Measurements from ENCODE around the gene STRN3. TPM values are rescaled to one million over a fixed set of nuclear protein-coding genes. Genes with fewer than 3 reads are reported as not detected.

Gene STRN3
- total RNA-seq, 1 experiment from 2014 or later, result 44.2 TPM

DNA sequence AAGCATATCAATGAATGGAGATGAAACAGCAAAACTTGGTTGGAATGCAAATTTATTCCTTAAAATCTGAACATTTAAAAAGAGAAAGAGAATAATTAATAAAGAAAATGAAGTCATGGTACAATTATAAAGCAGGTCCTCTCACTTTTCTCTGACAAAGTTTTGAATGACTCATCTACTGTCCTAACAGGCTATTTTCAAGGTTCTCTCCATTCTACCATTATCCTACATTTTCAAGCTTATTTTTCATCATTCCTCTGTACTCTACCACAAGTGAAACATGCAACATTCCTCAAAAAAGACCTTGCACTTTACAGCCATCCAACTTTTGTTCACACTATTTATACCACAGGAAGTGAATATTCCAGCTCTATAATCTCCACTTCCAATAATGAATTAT, 37.7 kb downstream of the STRN3 start:
- Histone ChIP-seq H3K36me3 (ENCODE audit: insufficient read depth, low read length, poor library complexity, severe bottlenecking) (no peaks in the 10 kb centered on the region), H3K9me3 (ENCODE audit: low read depth, low read length, poor library complexity, severe bottlenecking) (no peaks in the 10 kb centered on the region), H3K4me1 (ENCODE audit: insufficient read depth, low read length, poor library complexity, severe bottlenecking) (peaks cover 17% of the 10 kb centered on the region), H3K4me3 (ENCODE audit: low read depth, low read length, poor library complexity, severe bottlenecking) (no peak overlapping the region), H3K27ac (ENCODE audit: low read depth, low read length, poor library complexity, severe bottlenecking) (no peak overlapping the region), H3K27me3 (replicated peaks; ENCODE audit: insufficient read depth, low read depth, low read length, poor library complexity) (no peaks in the 10 kb centered on the region)
- intact Hi-C loops (cut with micrococcal nuclease; ENCODE audit: unreplicated experiment), result no loop called here
- ChIA-PET CTCF (no interaction called here), POLR2A (ENCODE audit: low non-redundant PET) (interaction anchor here (0.7 kb wide), 1 partner anchor 89 kb away, joined by 3 read pairs; no protein-coding TSS in a partner anchor)
- DNase-seq (ENCODE audit: low spot score), result no peak
- TF ChIP-seq EZH2 (IDR thresholded peaks at IDR 0.05; ENCODE audit: borderline replicate concordance, low read depth, low read length, poor library complexity, severe bottlenecking), result no peak
- TF ChIP-seq, protein P1, sequence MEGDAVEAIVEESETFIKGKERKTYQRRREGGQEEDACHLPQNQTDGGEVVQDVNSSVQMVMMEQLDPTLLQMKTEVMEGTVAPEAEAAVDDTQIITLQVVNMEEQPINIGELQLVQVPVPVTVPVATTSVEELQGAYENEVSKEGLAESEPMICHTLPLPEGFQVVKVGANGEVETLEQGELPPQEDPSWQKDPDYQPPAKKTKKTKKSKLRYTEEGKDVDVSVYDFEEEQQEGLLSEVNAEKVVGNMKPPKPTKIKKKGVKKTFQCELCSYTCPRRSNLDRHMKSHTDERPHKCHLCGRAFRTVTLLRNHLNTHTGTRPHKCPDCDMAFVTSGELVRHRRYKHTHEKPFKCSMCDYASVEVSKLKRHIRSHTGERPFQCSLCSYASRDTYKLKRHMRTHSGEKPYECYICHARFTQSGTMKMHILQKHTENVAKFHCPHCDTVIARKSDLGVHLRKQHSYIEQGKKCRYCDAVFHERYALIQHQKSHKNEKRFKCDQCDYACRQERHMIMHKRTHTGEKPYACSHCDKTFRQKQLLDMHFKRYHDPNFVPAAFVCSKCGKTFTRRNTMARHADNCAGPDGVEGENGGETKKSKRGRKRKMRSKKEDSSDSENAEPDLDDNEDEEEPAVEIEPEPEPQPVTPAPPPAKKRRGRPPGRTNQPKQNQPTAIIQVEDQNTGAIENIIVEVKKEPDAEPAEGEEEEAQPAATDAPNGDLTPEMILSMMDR (conservative IDR thresholded peaks at IDR 0.05; ENCODE audit: low read depth, low read length), result no peak
- no TSS peak for BruUV-seq (replicated peaks)

GRCh38 chr14:30985796-30986195, 40.4 kb downstream of the STRN3 start:
- no peaks in the 10 kb centered on the region for H3K9me3 ChIP-seq (ENCODE audit: low read depth, low read length, poor library complexity, severe bottlenecking)
- intact Hi-C loops (cut with micrococcal nuclease; ENCODE audit: unreplicated experiment), result no loop called here
- CTCF ChIA-PET, result no interaction called here
- H3K36me3 ChIP-seq (ENCODE audit: insufficient read depth, low read length, poor library complexity, severe bottlenecking), result no peaks in the 10 kb centered on the region
- no peak for DNase-seq (ENCODE audit: low spot score)
- peaks cover 12% of the 10 kb centered on the region for H3K4me1 ChIP-seq (ENCODE audit: insufficient read depth, low read length, poor library complexity, severe bottlenecking)
- no peak overlapping the region for H3K27ac ChIP-seq (ENCODE audit: low read depth, low read length, poor library complexity, severe bottlenecking)
- no TSS peak for BruUV-seq (replicated peaks)
- no peak overlapping the region for H3K4me3 ChIP-seq (ENCODE audit: low read depth, low read length, poor library complexity, severe bottlenecking)
- POLR2A ChIA-PET (ENCODE audit: low non-redundant PET), result interaction anchor here (0.6 kb wide), 1 partner anchor 10 kb away, joined by 12 read pairs; no protein-coding TSS in a partner anchor
- TF ChIP-seq, protein P1 (conservative IDR thresholded peaks at IDR 0.05; ENCODE audit: low read depth, low read length), result no peak
- TF ChIP-seq EZH2 (IDR thresholded peaks at IDR 0.05; ENCODE audit: borderline replicate concordance, low read depth, low read length, poor library complexity, severe bottlenecking), result no peak
- no peaks in the 10 kb centered on the region for H3K27me3 ChIP-seq (replicated peaks; ENCODE audit: insufficient read depth, low read depth, low read length, poor library complexity)

GRCh38 chr14:30983858-30984257, 42.3 kb downstream of the STRN3 start:
- no peaks in the 10 kb centered on the region for H3K36me3 ChIP-seq (ENCODE audit: insufficient read depth, low read length, poor library complexity, severe bottlenecking)
- intact Hi-C loops (cut with micrococcal nuclease; ENCODE audit: unreplicated experiment), result loop anchor here (5.0 kb wide), 1 partner anchor 373 kb away; no protein-coding TSS in a partner anchor
- H3K9me3 ChIP-seq (ENCODE audit: low read depth, low read length, poor library complexity, severe bottlenecking), result no peaks in the 10 kb centered on the region
- POLR2A ChIA-PET (ENCODE audit: low non-redundant PET), result interaction anchor here (0.5 kb wide), 1 partner anchor 41 kb away, joined by 3 read pairs; no protein-coding TSS in a partner anchor
- H3K27ac ChIP-seq (ENCODE audit: low read depth, low read length, poor library complexity, severe bottlenecking), result no peak overlapping the region
- CTCF ChIA-PET, result no interaction called here
- no peak for DNase-seq (ENCODE audit: low spot score)
- BruUV-seq (replicated peaks), result no TSS peak
- TF ChIP-seq EZH2 (IDR thresholded peaks at IDR 0.05; ENCODE audit: borderline replicate concordance, low read depth, low read length, poor library complexity, severe bottlenecking), result no peak
- TF ChIP-seq, protein P1 (conservative IDR thresholded peaks at IDR 0.05; ENCODE audit: low read depth, low read length), result no peak
- no peak overlapping the region for H3K4me3 ChIP-seq (ENCODE audit: low read depth, low read length, poor library complexity, severe bottlenecking)
- H3K4me1 ChIP-seq (ENCODE audit: insufficient read depth, low read length, poor library complexity, severe bottlenecking), result peaks cover 4% of the 10 kb centered on the region
- no peaks in the 10 kb centered on the region for H3K27me3 ChIP-seq (replicated peaks; ENCODE audit: insufficient read depth, low read depth, low read length, poor library complexity)
